ENCODE results near the gene CRYZL1.

CRYZL1 gene

GRCh38 chr21:33598051-33598450 is 43.5 kb downstream of the CRYZL1 start:
- DNase-seq (ENCODE audit: extremely low read depth, insufficient read length) = no peak
- Histone ChIP-seq H3K27me3 (replicated peaks; ENCODE audit: control insufficient read depth, insufficient read depth, low read length) (no peaks in the 10 kb centered on the region), H3K4me3 (replicated peaks; ENCODE audit: low read depth, low read length) (no peak overlapping the region), H3K36me3 (ENCODE audit: control insufficient read depth, insufficient read depth, low read length) (peaks cover 2% of the 10 kb centered on the region)
- TF ChIP-seq, protein P1, sequence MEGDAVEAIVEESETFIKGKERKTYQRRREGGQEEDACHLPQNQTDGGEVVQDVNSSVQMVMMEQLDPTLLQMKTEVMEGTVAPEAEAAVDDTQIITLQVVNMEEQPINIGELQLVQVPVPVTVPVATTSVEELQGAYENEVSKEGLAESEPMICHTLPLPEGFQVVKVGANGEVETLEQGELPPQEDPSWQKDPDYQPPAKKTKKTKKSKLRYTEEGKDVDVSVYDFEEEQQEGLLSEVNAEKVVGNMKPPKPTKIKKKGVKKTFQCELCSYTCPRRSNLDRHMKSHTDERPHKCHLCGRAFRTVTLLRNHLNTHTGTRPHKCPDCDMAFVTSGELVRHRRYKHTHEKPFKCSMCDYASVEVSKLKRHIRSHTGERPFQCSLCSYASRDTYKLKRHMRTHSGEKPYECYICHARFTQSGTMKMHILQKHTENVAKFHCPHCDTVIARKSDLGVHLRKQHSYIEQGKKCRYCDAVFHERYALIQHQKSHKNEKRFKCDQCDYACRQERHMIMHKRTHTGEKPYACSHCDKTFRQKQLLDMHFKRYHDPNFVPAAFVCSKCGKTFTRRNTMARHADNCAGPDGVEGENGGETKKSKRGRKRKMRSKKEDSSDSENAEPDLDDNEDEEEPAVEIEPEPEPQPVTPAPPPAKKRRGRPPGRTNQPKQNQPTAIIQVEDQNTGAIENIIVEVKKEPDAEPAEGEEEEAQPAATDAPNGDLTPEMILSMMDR (IDR thresholded peaks at IDR 0.05; ENCODE audit: insufficient read depth, low read length, poor library complexity, severe bottlenecking) = no peak

DNA sequence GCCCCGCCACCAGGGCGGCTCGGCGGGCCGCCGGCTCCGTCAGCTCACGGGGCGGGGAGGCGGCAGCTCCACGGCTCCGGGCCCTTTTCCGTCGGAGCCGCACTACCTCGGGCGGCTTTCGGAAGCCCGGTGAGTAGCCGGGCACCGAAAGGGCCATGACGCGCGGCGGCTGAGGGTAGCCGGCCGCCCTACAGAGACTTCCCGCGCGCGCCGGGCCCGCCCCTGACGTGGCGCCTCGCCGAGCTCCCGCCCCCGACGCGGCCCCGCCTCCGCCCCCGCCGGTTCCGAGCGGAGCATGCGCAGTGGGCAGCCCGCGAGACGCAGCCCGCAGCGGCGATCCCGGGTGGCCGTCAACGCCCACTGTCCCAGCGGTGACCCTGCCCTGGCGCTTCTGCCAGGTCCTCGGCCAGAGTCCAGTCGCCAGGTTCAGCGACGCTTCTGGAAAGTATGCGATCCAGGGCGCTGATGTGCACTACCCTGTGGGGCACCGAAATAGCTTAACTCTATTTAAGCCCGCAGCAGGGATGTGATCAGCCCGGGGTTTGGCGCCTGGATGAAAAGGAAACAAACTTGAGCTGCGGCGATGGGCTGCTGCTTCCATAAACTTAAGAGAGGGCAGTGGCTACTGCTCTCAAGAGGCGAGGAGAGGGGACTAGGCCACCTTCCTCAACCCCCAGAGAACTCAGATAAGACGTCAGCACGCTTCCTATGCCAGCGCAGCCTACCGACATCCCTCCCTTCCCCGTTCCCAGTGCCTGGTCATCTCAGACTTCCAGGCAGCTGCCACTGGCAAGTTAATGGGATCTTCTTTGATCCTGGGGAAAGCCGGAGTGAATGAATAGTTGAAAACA is 52.8 kb downstream of the CRYZL1 start, which contains the start of gene DONSON:
TSS of gene DONSON (minus strand) at position 200 of the 851 bp plus-strand sequence. CDS start at position 157, 43 bp downstream.
- H3K27me3 ChIP-seq (replicated peaks; ENCODE audit: control insufficient read depth, insufficient read depth, low read length) = no peaks in the 10 kb centered on the region
- H3K36me3 ChIP-seq (ENCODE audit: control insufficient read depth, insufficient read depth, low read length) = no peaks in the 10 kb centered on the region
- peak; percentile 88 for DNase-seq (ENCODE audit: extremely low read depth, insufficient read length)
- TF ChIP-seq, protein P1 (IDR thresholded peaks at IDR 0.05; ENCODE audit: insufficient read depth, low read length, poor library complexity, severe bottlenecking) = no peak
- peak within 1 kb of the TSS; percentile 90 for H3K4me3 ChIP-seq (replicated peaks; ENCODE audit: low read depth, low read length)

- peak; percentile 63 for DNase-seq (ENCODE audit: extremely low read depth, insufficient read length)
- Histone ChIP-seq H3K36me3 (ENCODE audit: control insufficient read depth, insufficient read depth, low read length) (no peaks in the 10 kb centered on the region), H3K27me3 (replicated peaks; ENCODE audit: control insufficient read depth, insufficient read depth, low read length) (no peaks in the 10 kb centered on the region), H3K4me3 (replicated peaks; ENCODE audit: low read depth, low read length) (peak overlapping the region; percentile 90)
- TF ChIP-seq, protein P1 (IDR thresholded peaks at IDR 0.05; ENCODE audit: insufficient read depth, low read length, poor library complexity, severe bottlenecking) = no peak
These were observed 53.6 kb downstream of the CRYZL1 start for GRCh38 chr21:33587792-33588484.

DNA sequence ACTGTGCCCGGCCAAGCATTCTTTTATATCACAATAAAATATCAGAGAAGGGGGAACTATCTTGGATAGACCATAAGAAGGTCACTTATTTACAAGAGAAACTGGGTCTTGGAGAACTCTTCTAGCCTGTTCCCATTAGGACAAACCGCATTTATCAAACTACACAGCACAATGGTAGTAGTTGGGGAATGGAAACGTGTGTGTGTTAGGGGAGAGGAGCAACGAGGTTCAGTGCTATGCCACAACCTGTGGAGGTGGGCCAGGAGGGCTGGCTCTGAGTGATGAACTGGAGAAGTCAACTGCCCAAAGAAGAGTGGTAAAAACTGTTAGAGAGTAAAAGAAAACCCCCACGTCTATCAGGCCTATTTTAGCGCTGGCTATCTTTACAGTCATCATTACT is 54.6 kb downstream of the CRYZL1 start:
- DNase-seq (ENCODE audit: extremely low read depth, insufficient read length) = no peak
- TF ChIP-seq, protein P1 (IDR thresholded peaks at IDR 0.05; ENCODE audit: insufficient read depth, low read length, poor library complexity, severe bottlenecking) = no peak
- Histone ChIP-seq H3K36me3 (ENCODE audit: control insufficient read depth, insufficient read depth, low read length) (peaks cover 2% of the 10 kb centered on the region), H3K27me3 (replicated peaks; ENCODE audit: control insufficient read depth, insufficient read depth, low read length) (no peaks in the 10 kb centered on the region), H3K4me3 (replicated peaks; ENCODE audit: low read depth, low read length) (peak overlapping the region; percentile 90)

DNA sequence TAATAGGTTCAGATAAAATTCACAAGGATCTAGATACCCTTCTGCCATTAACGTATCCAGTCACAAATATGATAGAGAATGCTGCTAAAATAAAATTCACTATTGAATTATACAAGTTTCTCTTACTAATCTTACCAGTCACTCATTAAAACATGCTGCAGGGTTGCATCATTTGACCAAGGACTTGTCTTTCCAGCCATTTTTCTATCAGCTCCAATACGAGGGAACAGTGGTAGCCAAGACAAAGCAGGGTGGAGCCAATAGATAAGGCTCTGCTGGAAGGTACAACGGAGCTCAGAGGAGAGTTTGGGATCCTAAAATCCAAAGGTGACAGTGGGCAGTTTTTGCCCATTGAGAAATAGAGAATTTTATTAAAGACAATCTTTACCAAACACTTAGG is 57.1 kb downstream of the CRYZL1 start:
- Histone ChIP-seq H3K4me3 (replicated peaks; ENCODE audit: low read depth, low read length) (no peak overlapping the region), H3K36me3 (ENCODE audit: control insufficient read depth, insufficient read depth, low read length) (peaks cover 2% of the 10 kb centered on the region), H3K27me3 (replicated peaks; ENCODE audit: control insufficient read depth, insufficient read depth, low read length) (no peaks in the 10 kb centered on the region)
- TF ChIP-seq, protein P1 (IDR thresholded peaks at IDR 0.05; ENCODE audit: insufficient read depth, low read length, poor library complexity, severe bottlenecking) = no peak
- no peak for DNase-seq (ENCODE audit: extremely low read depth, insufficient read length)

All from GM06990 (cell line).